ENCODE data around the gene GPC3.

The GPC3 gene

DNA sequence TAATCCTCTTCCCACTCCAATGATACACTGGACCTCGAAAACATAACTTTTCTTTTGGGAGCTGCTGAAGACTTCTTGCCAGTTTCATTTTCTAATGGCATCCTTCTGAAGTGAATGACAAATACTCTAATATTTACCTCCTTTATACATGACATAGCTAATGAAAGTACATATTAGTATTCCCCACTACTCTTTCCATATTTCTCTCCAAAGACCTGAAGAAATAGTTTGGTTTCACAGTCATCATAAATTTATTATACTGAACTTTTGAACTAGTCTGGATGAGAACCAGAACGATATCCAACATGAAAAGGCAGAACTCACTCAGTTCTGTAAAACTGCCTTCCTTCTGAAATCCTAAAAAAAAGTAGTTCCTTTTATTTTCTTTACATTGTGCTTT is 139.1 kb downstream of the GPC3 start:
- in situ Hi-C loops (cut with HindIII; ENCODE audit: low sequenced_read_pairs) = no loop called here
- no peak for DNase-seq (ENCODE audit: low read depth)
- TF ChIP-seq, protein P1, sequence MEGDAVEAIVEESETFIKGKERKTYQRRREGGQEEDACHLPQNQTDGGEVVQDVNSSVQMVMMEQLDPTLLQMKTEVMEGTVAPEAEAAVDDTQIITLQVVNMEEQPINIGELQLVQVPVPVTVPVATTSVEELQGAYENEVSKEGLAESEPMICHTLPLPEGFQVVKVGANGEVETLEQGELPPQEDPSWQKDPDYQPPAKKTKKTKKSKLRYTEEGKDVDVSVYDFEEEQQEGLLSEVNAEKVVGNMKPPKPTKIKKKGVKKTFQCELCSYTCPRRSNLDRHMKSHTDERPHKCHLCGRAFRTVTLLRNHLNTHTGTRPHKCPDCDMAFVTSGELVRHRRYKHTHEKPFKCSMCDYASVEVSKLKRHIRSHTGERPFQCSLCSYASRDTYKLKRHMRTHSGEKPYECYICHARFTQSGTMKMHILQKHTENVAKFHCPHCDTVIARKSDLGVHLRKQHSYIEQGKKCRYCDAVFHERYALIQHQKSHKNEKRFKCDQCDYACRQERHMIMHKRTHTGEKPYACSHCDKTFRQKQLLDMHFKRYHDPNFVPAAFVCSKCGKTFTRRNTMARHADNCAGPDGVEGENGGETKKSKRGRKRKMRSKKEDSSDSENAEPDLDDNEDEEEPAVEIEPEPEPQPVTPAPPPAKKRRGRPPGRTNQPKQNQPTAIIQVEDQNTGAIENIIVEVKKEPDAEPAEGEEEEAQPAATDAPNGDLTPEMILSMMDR (IDR thresholded peaks at IDR 0.05; ENCODE audit: low read depth, low read length, missing control alignments) = no peak
- no peak overlapping the region for H3K4me3 ChIP-seq (ENCODE audit: low read depth, low read length)

DNA sequence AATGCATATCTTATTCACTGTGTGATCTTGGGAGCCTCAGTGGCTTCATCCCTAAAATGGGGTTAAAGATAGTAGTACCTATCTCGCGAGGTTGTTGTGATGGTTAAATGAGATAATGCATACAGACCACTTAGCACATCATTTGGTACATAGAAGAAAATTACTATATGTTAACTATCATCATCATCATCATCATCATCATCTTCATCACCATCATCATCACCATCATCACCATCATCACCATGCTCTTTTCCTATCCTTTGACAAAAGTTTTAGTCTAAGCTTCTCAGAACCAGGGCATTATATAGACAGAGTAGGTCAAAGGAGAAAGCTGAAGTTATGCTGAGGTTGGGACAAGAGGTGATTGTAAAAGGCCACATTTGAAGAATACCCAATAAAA is 145.0 kb downstream of the GPC3 start:
- TF ChIP-seq, protein P1 (IDR thresholded peaks at IDR 0.05; ENCODE audit: low read depth, low read length, missing control alignments) = no peak
- H3K4me3 ChIP-seq (ENCODE audit: low read depth, low read length) = no peak overlapping the region
- in situ Hi-C loops (cut with HindIII; ENCODE audit: low sequenced_read_pairs) = no loop called here
- DNase-seq (ENCODE audit: low read depth) = no peak

DNA sequence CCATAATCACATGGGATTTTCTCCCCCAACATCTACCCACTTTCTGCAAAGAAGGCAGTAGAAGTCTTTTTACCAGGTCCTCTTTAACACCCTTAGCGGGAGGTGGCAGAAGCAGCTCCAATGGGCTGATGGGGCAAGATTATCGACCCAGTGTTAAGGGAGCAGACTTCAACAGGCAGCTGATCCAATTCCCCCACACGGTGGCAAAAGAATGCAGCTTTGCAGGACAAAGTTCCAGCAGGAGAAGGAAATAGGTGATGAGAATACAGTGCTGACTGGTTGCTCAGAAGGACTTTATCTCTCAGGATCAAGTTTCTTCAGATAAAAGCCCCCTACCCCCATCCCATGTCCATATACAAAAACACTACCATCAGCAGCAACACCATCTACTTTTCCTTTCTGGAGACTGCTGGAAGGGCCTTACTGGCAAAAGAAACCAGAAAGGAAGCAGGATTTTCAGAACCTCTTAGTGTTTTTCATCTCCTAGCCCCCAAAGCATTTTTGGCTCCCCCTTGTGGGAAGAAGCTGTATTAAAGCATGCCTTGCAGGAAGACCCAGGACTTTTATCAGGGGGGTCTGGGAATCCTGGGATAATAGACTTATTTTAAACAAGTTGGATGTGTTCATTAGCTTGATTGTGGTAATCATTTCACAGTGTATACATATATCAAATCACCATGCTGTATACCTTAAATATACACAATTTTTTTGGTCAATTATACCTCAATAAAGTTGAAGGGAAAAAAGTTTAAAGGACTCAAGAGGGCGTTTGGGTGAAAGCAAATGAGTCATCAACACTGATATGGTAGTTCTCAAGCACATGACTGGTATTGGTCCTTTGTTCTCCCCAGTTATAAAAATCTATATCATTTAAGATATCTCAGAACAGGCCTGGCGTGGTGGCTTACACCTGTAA is 146.4 kb downstream of the GPC3 start:
- TF ChIP-seq, protein P1 (IDR thresholded peaks at IDR 0.05; ENCODE audit: low read depth, low read length, missing control alignments) = peak; percentile 75
- no peak overlapping the region for H3K4me3 ChIP-seq (ENCODE audit: low read depth, low read length)
- DNase-seq (ENCODE audit: low read depth) = peak; percentile 13
- in situ Hi-C loops (cut with HindIII; ENCODE audit: low sequenced_read_pairs) = no loop called here

DNA sequence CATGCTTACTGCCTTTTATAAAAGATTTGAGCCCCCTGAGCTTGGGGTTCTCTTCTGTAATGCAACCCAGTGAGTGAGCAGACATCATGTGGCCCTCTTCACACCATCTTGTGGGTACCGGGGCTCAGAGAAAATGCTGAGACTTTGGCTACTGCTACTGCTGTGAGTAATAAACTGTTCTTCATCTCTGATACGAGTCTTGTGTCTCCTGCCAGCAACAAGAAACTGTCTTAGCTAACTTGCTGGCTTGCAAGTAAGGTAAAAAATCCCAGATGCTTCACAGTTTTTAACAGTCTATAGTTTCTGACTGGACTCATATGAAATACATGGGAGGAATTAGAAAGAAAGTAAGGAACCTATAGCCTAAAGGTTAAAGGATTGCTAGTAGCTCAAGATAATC is 148.3 kb downstream of the GPC3 start:
- TF ChIP-seq, protein P1 (IDR thresholded peaks at IDR 0.05; ENCODE audit: low read depth, low read length, missing control alignments) = no peak
- no peak overlapping the region for H3K4me3 ChIP-seq (ENCODE audit: low read depth, low read length)
- in situ Hi-C loops (cut with HindIII; ENCODE audit: low sequenced_read_pairs) = no loop called here
- DNase-seq (ENCODE audit: low read depth) = no peak

DNA sequence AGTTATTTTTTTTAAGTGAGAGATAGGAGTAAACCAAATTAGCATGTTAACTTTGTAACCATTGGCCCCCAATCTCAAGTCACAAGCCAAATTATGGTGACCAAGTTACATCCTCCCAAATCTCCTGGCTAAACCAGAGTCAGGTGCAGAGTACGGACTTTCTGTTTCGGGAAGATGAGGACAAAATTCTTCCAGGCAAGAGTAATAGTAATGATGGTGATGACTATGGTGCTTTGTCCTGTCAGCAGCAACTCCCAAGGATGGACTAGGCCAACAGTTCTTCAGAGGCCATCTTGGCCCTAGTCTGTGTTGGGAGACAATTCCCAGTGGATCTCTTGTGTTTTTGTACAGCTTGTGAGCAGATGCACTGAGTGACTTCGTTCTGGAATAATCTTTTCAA is 148.8 kb downstream of the GPC3 start:
- TF ChIP-seq, protein P1 (IDR thresholded peaks at IDR 0.05; ENCODE audit: low read depth, low read length, missing control alignments) = no peak
- no peak for DNase-seq (ENCODE audit: low read depth)
- in situ Hi-C loops (cut with HindIII; ENCODE audit: low sequenced_read_pairs) = no loop called here
- no peak overlapping the region for H3K4me3 ChIP-seq (ENCODE audit: low read depth, low read length)

DNA sequence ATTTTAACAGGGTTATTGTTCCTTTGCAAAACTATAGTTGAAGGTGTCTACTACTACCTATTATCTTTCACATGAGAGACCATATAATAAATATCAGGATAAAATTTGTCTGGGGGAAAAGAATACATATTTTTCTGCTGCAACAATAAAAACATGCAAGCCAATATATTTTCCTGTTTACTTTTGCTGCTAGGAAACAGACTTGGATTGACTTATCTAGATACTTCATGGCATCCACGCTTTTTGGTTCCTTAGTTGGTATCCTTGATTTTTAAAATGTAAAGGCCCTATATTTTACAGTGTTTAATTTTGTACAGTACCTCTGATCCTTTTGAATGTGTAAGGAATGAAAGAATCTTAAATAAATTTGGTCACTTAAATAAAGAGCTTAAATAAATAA is 150.6 kb downstream of the GPC3 start:
- in situ Hi-C loops (cut with HindIII; ENCODE audit: low sequenced_read_pairs) = no loop called here
- no peak for DNase-seq (ENCODE audit: low read depth)
- H3K4me3 ChIP-seq (ENCODE audit: low read depth, low read length) = no peak overlapping the region
- TF ChIP-seq, protein P1 (IDR thresholded peaks at IDR 0.05; ENCODE audit: low read depth, low read length, missing control alignments) = no peak

Measured in astrocyte of the cerebellum (primary cell).